HG03521 (cell line): ENCODE results near the gene SEPTIN12.
A peak's percentile ranks its signal among the peaks of the same experiment; 100 is the strongest.
"Not testable (repeated sequence)": the region's sequence is repeated elsewhere in the genome, so short reads cannot be mapped to it uniquely, and the experiment has no call there.

ENCODE experiments used
- ATAC-seq: cut with Tn5 transposase; IDR thresholded peaks from one replicate; pipeline ENCODE4 v1.9.1; 2021; ENCODE audit warnings: mild to moderate bottlenecking, moderate library complexity; ENCODE audit not compliant: unreplicated experiment

Gene SEPTIN12

DNA sequence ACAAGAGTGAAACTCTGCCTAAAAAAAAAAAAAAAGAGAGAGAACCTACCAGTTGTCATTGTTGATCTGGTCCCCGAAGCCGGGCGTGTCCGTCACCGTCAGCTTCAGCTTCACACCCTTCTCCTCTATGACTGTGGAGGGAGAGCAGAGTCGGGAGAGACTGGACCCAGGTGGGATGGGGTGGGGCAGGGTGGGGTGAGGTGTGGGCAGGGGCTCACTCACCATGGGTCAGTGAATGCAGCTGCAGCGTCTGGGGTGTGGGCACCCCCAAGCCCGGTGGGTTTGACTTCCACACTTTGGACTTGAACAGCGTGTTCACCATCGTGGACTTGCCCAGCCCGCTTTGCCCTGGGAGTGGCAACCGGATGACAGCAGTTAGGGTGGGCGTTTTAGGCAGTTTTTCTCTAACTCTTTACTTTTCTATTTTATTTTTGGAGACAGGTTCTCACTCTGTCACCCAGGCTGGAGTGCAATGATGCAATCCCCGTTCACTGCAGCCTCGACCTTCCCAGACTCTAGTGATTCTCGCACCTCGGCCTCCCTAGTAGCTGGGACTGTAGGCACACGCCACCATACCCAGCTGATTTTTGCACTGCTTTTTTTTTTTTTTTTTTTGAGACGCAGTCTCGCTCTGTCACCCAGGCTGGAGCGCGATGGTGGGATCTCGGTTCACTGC lies 2.2 kb downstream of the SEPTIN12 start:
- ATAC-seq, result no peak

DNA sequence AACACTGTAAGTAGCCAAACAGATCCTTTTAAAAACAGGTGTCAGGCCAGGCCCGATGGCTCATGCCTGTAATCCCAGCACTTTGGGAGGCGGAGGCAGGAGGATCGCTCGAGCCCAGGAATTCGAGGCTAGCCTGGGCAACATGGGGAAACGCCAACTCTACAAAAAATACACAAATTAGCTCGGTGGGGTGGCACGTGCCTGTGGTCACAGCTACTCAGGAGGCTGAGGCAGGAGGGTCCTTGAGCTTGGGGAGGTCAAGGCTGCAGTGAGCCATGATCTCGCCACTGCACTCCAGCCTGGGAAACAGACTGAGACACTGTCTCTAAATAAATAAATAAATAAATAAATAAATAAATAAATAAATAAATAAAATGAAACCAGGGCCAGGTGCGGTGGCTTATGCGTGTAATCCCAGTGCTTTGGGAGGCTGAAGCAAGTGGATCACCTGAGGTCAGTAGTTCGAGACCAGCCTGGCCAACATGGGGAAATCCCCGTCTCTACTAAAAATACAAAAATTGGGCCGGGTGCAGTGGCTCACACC lies 3.6 kb downstream of the SEPTIN12 start:
- ATAC-seq, result not testable (repeated sequence)

DNA sequence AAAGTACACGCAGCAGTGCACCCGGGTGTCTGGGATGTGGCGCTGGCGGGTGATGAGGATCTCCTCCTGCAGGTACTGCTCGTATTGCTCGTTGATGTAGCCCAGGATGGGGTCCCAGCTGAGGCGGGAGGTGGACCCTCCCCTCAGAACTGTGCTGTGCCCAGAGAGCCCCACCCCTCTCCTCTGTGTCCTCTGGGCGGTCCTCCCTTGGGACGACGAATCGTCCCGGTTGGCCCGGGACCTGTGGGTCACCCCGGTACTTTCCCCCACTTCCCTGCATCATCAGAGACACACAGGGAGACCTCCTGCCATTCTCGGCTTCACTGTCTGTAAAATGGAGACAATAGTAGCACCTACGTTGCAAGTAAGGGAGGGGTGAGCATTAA lies 4.2 kb downstream of the SEPTIN12 start:
- ATAC-seq, result no peak

DNA sequence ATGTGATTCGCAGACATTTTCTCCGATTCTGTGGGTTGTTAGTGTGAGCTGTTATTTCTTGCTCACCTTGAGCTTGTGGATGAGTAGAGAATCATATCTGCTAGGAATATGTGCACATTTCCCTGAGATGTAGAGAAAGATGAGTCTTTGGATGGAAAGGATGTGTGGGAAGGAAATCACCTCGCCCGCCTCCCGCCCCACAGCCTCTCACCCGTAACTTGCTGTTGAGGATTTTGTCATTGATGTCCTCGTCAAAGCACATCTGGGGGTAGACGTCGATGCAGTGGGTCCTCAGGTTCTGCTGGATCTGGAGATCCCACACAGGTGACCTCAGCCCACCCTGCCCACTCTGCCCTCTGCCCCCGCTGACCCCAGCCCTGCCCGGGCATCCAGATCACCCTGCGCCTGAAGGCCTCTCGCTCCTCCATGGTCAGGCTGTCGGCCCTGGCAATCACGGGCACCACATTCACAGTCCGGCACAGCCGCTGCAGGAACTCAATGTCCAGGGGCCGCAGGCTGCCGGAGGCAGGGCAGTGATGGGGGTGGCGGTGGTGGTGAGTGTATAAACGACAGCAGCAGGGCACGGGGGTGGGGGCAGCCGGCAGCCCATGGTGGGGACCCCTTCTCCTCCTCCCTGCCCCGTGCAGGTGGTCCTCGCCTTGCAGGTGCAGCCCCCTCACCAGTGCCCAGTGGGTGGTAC lies 4.7 kb downstream of the SEPTIN12 start:
- no peak for ATAC-seq

DNA sequence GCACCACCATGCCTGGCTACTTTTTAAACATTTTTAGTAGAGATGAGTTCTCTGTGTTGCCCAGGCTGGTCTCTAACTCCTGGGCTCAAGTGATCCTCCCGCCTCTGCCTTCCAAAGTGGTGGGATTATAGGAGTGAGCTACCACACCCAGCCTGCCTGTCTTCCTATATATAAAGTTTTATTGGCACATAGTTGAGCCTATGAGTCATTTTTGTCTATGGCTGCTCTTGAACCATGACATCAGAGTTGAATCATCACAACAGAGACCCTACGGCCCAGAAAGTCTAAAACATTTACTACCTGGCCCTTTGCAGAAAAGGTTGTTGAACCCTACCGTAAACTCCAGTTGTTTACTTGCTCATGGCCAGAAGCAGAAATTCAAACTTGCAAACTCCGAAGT lies 7.9 kb downstream of the SEPTIN12 start:
- no peak for ATAC-seq

DNA sequence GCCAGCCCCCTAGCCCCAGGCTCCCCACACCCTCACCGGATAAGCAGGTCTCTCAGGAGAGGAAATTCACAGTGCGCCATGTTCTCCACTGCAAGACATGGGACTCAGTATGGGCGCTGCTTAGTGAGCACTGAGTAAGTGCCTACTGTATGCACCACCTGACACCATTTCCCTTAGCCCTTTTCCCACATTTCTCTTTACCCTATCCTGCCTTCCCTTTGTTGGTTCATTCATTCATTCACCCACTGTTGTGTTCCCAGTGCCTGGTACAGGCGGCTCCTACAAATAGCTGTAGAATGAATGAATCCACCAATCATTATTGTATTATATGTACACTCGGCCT lies 10.1 kb downstream of the SEPTIN12 start:
- ATAC-seq, result no peak

DNA sequence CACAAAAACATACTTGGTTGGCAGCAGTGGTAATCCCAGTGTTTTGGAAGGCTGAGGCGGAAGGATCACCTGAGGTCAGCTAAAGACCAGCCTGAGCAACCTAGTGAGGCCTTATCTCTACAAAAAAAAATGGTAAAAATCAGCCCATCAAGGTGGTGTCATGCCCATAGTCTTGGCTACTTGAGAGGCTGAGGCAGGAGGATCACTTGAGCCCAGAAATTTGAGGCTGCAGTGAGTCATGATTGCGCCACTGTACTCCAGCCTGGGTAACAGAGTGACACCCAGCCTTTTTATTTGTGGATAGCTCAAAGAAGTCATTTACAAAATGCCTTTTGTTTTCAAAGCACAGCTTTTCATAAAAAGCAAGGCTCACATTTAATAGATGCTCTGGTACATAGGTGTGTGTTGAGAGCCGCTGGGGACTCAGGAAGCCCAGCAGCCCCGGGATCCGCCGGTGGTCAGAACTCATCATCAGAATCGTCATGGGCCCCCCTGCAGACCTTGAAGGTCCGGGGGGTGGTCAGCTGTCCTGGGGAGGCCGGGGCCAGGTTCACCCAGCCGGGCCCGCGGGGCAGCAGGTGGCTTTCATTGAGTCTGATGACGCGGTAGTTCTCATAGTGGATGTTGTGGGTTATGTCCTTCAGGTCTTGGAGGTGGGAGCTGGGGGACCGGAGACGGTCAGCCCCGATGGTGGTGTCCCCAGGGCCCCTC lies 10.7 kb downstream of the SEPTIN12 start:
- ATAC-seq, result no peak

DNA sequence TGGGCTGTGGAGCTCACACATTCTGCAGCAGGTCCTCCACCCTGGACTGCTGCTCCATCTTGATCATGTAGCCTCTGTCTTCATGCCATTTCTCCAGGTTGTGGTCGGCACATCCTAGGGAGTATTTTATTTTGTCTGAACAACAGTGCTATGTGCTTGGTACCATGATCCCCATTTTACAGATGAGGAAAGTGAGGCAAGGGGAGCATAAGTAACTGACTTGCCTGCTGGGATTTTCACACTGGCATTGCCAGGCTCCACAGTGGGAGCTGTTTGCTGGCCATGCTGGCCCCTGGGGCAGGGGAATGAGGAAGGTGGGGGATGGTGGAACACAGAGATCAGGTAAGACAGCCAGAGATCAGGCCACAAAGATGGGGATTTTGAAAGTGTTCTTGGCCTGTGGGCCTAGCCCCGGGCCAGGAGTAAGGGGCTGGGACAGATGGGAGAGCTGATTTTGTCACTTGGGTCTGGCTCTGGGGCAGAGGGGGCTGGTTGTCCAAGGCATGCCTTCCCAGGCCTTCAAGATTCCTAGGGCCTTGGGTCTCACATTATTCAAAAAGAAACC lies 11.9 kb downstream of the SEPTIN12 start:
- no peak for ATAC-seq

DNA sequence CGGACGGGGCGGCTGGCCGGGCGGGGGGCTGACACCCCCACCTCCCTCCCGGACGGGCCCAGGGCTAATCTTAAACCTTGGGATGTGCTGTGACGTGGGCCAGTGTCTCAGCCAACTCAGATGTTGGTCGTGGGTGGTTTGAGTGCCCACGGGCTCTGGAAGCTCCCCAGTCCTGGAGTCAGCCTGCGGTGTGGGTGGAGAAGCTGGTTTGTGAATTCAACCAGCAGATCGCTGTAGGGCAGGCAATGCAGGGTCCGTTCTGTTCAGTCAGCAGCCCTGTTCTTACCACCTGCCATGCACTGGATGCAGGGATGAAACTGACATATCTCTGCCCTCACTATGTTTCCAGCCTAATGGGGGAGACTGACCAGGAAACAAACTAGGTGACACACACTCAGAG lies 13.1 kb downstream of the SEPTIN12 start:
- no peak for ATAC-seq

DNA sequence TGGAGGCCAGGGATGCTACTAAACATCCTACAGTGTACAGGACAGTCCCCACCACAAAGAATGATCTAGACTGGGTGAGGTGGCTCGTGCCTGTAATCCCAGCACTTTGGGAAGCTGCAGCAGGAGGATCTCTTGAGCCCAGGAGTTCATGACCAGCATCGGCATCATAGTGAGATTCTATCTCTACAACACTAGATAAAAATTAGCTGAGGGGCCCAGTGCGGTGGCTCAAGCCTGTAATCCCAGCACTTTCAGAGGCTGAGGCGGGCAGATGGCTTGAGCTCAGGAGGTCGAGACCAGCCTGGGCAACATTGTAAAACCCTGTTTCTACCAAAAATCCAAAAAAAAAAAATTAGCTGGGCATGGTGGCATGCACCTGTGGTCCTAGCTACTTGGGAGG lies 15.8 kb downstream of the SEPTIN12 start:
- ATAC-seq, result no peak

DNA sequence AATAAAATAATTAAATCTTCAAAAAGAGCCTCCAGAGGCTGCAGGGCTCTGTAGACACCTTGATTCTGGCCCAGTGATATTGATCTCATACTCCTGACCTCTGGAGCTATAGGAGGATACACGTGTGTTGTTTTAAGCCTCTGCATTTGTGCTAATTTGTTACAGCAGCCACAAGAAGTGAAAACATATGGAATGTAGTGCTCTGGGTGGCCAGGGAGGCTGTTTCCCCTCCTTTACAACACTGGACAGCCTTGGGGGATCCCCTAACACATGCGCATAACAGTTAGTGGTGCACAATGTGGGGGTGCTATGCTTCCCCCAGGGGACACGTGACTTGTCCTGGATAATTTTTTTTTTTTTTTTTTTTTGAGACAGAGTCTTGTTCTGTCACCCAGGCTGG lies 16.5 kb downstream of the SEPTIN12 start:
- no peak for ATAC-seq

DNA sequence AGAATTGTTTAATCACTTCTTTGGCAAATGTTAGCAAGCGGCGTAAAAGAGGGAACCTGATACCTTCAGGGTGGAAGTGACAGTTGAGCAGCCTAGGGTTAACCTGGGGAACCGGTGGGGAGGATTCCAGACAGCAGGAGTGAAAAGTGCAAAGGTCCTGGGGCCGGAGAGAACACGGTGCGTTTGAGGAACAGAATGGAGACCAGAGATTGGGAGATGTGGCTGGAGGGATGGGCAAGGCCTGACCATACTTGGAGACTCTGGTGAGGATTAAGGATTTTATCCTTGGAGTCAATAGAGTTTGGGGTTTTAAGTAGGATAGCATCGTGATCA lies 18.9 kb downstream of the SEPTIN12 start:
- no peak for ATAC-seq

DNA sequence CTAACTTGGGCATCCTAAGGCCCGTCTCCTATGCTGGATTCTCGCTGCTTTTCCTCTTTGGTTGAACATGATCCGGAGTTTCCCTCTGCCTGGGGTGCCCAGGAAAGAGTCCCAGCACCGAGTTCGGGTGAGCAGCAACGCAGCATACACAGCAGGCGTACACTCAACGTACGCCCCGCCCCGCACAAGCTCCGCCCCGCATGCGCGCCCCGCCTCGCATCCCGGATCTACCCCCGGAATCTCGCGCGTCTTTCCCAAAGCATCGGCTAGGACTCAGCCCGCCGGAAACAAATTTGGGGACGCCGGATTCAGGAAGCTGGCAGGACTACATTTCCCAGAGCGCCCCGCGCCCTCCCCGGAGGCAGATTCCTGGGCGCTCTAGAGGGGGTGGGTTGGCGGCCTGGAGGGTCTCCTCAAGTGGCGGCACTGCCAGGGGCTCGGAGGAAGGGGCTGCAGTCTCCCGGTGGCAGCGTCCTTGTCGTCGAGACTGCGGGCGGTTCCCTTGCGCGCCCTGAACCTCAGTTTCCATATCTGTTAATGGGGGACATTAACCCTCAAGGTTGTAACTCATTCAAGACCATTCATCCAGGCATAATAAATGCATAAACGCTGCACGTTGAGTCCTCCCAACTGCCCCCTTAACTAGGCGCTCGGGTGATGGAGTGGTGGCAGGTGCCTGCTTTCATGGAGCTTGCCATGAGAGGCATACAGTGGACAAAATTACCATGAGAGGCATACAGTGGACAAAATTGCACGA lies 19.4 kb downstream of the SEPTIN12 start:
- peak; percentile 58 for ATAC-seq

DNA sequence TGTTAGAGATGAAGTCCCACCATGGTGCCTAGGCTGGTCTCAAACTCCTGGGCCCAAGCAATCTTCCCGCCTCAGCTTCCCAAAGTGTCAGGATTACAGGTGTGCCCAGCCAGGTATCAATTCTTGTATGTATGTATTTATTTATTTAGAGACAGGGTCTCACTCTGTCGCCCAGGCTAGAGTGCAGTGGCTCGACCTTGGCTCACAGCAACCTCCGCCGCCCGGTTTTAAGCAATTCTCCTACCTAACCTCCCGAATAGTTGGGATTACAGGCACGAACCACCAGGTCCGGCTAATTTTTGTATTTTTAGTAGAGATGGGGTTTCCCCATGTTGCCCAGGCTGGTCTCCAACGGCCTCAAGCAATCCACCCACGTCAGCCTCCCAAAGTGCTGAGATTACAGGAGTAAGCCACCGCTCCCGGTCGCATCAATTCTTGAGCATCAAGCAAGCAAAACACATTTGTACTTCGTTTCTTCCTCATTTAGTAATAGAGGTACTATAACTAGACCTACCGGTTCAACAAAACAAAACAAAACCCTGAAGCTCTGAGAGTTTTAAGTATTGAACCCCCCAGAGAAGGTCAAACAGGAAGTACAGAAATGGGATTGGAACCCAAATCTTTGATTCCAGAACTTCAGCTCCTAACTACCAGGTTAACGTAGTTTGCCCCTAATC lies 20.1 kb downstream of the SEPTIN12 start:
- ATAC-seq, result no peak

DNA sequence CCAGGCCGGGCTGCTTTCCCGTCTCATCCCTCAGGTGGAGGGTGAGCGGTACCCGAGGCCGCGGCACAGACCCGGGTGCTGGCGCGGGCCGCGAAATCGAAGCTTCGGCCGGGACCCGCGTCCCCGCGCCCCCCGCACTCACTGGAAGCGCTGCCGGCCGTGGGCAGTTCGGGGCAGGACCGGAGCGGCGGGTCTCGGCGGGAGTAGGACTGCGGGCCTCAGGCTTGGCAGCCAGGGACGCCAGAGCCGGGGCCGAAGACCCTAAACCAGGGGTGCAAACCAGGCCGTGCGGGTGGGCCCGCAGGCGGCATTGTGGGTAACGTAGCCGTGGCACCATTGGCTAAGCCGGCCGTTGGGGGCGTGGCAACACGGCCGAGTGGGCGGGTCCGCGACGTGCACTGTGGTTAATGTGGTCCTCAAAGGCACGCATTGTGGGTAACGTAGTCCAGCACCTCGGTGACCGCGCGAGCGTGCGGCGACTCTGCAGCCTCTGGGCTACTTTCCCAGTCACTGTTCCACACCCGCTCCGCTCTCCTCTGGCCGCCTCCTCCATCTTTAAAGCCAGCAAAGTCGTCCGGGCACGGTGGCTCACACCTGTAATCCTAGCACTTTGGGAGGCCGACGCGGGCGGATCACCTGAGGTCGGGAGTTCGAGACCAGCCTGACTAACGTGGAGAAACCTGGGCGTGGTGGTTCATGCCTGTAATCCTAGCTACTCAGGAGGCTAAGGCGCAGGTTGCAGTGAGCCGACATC lies 21.1 kb downstream of the SEPTIN12 start, which contains the start of gene ZNF500:
TSS of gene ZNF500 (minus strand) at position 288 of the 754 bp plus-strand sequence. CDS start 1,184 bp downstream, outside the sequence.
- peak; percentile 79 for ATAC-seq

DNA sequence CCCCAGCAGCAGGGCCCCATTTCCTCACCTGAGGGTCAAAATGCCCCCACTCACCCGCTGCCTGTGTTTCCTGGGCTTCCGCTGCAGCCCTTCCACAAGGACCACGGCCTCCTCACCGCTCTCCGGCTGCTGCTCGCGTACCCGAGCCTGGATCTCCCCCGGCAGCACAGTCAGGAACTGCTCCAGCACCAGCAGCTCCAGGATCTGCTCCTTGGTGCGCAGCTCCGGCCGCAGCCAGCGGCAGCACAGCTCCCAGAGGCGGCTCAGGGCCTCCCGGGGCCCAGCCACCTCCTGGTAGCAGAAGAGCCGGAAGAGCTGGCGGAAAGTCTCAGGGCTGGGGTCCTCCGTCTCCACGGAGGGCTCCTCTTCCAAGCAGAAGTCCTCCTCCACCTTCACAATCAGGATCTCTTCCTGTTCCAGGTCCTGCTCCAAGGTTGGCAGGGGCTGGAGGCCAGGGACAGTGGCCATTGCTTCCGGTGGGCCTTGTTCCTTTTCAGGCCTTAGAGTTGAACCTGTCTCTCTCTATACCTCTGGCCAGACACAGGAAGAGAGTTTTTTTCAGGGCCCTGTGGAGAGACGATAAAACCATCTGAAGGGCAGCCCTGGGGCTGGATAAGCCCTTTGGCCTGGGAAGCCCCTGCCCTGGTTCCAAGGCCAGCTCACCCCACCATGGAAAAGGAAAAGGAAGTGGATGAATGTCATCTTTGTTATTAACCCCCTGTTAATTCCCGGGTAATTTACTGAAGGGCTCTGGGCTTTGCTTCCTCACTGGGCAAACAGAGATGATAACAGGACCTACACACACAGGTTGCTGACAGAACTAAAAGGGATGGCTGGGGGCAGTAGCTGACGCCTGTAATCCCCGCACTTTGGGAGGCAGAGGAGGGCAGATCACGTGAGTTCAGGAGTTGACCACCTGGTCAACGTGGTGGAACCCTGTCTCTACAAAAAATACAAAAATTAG lies 22.4 kb downstream of the SEPTIN12 start:
- ATAC-seq, result no peak

DNA sequence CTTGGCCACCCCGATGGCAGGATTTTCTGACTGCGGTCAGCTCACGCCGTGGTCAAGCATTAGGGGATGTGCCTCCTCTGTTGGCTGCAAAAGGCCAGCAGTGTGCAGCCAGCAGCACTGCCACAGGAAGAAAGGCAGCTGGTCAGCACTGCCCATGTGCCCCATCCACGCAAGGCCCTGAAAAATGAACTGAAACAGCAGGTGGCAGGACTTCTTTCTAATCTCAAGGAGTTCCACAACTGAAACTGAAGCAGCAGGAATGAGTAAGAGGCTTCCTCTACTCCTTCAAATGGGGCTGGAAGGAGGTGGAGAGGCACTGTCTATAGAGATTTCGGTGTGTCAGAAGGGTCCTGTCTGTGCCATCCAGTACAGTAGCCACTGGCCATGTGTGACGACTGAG lies 24.4 kb downstream of the SEPTIN12 start:
- ATAC-seq, result no peak

DNA sequence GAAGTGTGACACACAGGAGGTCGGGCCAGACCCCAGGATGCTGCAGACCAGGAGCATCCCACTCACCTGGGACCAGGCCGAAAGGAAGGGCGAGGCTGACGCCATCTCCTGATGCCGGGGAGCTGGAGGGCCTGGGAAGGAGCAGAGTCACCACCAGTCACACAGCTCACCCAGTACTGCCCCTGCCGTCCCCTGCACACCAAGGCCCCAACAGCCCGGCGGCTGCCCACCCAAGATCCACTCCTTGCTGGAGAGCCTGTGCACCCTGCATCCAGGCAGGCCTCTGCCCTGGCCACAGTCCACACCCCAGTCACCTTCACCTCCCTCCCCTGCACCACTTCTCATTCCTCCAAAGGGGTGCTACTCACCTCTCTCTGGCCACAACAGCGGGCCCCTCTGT lies 25.9 kb downstream of the SEPTIN12 start:
- no peak for ATAC-seq
